T-cell (primary cell): ENCODE measurements around the gene FBXO4. TPM values are rescaled to one million over a fixed set of nuclear protein-coding genes. Genes with fewer than 3 reads are reported as not detected.
"Not testable (repeated sequence)": the region's sequence is repeated elsewhere in the genome, so short reads cannot be mapped to it uniquely, and the experiment has no call there.

Source experiments
- ATAC-seq, 4 experiments: fragments of 200-7000 bp in 3 of 4; fragments of 150-1000 bp in 1 of 4; cut with Tn5 transposase; replicated peaks in 1 of 4; 1 replicate in 3 of 4; 2 replicates in 1 of 4; pipeline ENCODE4 v1.10.0; 2021; ENCODE audit warnings: moderate library complexity in 3 of 4, mild to moderate bottlenecking in 2 of 4, moderate number of reproducible peaks in 1 of 4
- CTCF ChIA-PET, 2 donors: fragments of 300-600 bp; sonication (Branson Sonifier 250); formaldehyde crosslinking; loops; one replicate each; lab custom pipeline; 2022; ENCODE audit warnings: antibody characterized with exemption in 2 of 2; lab: Charles Lee
- POLR2A ChIA-PET, 2 donors: fragments of 300-600 bp; sonication (Branson Sonifier 250); formaldehyde crosslinking; loops; one replicate each; lab custom pipeline; 2022; ENCODE audit warnings: antibody characterized with exemption in 2 of 2; lab: Charles Lee
- DNase-seq, 35 experiments: peaks; one replicate each; pipeline versions ENCODE4 v3.0.0 to v3.0.0-alpha.2; 2013 to 2023
- H3K27ac ChIP-seq: one replicate; pipeline ENCODE4 v1.5.1; 2013; ENCODE audit warnings: low read length
- H3K27me3 ChIP-seq, 2 experiments: replicated peaks in 1 of 2; 1 replicate in 1 of 2; 2 replicates in 1 of 2; pipeline versions ENCODE4 v1.6.1 to v1.7.0; 2013; ENCODE audit warnings: low read length in 1 of 2, mixed read lengths in 1 of 2; ENCODE audit not compliant: control insufficient read depth in 2 of 2, insufficient read depth in 2 of 2; ENCODE audit errors: extremely low read depth in 1 of 2
- H3K36me3 ChIP-seq, 2 donors: 1 replicate in 1 of 2; 2 replicates in 1 of 2; pipeline versions ENCODE4 v1.6.1 to v1.7.0; 2013; ENCODE audit warnings: low read length in 1 of 2; ENCODE audit not compliant: control insufficient read depth in 2 of 2, insufficient read depth in 1 of 2; ENCODE audit errors: extremely low read depth in 1 of 2
- H3K4me1 ChIP-seq, 2 experiments: 1 replicate in 1 of 2; 2 replicates in 1 of 2; pipeline versions ENCODE4 v1.6.1 to v1.7.0; 2013; ENCODE audit warnings: low read length in 2 of 2, mixed read lengths in 1 of 2; ENCODE audit not compliant: insufficient read depth in 2 of 2, control insufficient read depth in 1 of 2; ENCODE audit errors: extremely low read depth in 1 of 2
- H3K4me3 ChIP-seq, 2 donors: 1 replicate in 1 of 2; 2 replicates in 1 of 2; pipeline versions ENCODE4 v1.5.1 to v1.7.0; 2013; ENCODE audit warnings: mild to moderate bottlenecking in 2 of 2, low read length in 1 of 2, moderate library complexity in 1 of 2; ENCODE audit not compliant: control insufficient read depth in 1 of 2; ENCODE audit errors: extremely low read depth in 1 of 2
- H3K9me3 ChIP-seq: 2 replicates; pipeline ENCODE4 v1.7.0; 2013
- H3K27ac Mint-ChIP-seq, 2 donors: one replicate each; pipeline ENCODE4 v1.8.0; 2020 to 2021; ENCODE audit warnings: mild to moderate bottlenecking in 2 of 2, mixed read lengths in 2 of 2
- H3K27me3 Mint-ChIP-seq, 2 donors: one replicate each; pipeline ENCODE4 v1.8.0; 2021 to 2022; ENCODE audit warnings: mixed read lengths in 2 of 2
- H3K36me3 Mint-ChIP-seq: one replicate; pipeline ENCODE4 v1.8.0; 2021; ENCODE audit warnings: mixed read lengths
- H3K4me1 Mint-ChIP-seq, 3 donors: one replicate each; pipeline ENCODE4 v1.8.0; 2020 to 2022; ENCODE audit warnings: mixed read lengths in 3 of 3, mild to moderate bottlenecking in 1 of 3
- H3K4me3 Mint-ChIP-seq, 3 donors: one replicate each; pipeline ENCODE4 v1.8.0; 2020 to 2022; ENCODE audit warnings: mild to moderate bottlenecking in 3 of 3, mixed read lengths in 3 of 3, moderate library complexity in 3 of 3
- H3K9me3 Mint-ChIP-seq, 3 donors: one replicate each; pipeline ENCODE4 v1.8.0; 2020 to 2022; ENCODE audit warnings: mixed read lengths in 3 of 3
- WGBS: methylation state at CpG from one replicate; pipeline ENCODE4 v1.1.5; 2013; ENCODE audit warnings: missing lambda C conversion rate; ENCODE audit not compliant: insufficient coverage; 5-methylcytosine and 5-hydroxymethylcytosine counted together
- total RNA-seq, 35 experiments: library from RNA in 6 of 35; stranded (reverse) in 6 of 35; fragments of 120-200 nt in 1 of 35; gene quantifications; one replicate each; pipeline versions ENCODE4 v1.2.1 to v1.2.4 and lab custom pipeline; 2013 to 2026

FBXO4 gene
- total RNA-seq, 5 donors from 2014 or later (not counting 1 experiment from before 2014, with no cell fraction given) = 11.3 to 17.3 (median 13.7) TPM

DNA sequence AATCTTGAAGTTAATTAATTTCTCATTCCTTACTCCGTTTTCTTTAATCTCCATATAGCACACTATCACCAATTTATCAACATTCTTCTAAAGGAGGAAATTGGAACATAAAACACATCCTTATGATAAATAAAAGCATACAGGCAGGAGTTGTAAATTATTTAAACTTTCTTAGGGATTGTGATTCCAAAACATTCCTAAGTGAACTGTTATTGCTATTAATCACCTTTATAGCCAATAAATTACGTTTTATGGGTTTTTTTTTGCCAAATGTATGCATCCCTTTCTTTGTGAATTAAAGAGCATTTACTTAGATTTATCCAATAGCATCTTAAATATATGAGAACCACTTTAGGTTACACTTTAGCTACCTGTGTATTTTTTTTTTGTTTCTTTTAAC is 55.3 kb downstream of the FBXO4 start:
- WGBS = no CpG with 5 or more reads among the region's 2 CpGs
- Mint-ChIP-seq H3K4me3 (no peak overlapping the region), H3K27me3 (peaks cover 6 to 8% of the 10 kb centered on the region in 2 donors), H3K9me3 (peaks cover 0 to 3% (median 0%) of the 10 kb centered on the region in 3 donors), H3K4me1 (no peaks in the 10 kb centered on the region), H3K36me3 (no peaks in the 10 kb centered on the region), H3K27ac (no peak overlapping the region)
- POLR2A ChIA-PET = interaction anchor here in 1 of 2 donors (0.6 kb wide), 1 partner anchor 29 kb away, joined by 3 read pairs; no protein-coding TSS in a partner anchor
- Histone ChIP-seq H3K4me1 (no peaks in the 10 kb centered on the region), H3K27ac (no peak overlapping the region), H3K9me3 (no peaks in the 10 kb centered on the region), H3K36me3 (no peaks in the 10 kb centered on the region), H3K27me3 (no peaks in the 10 kb centered on the region), H3K4me3 (no peak overlapping the region)
- DNase-seq (no peak), ATAC-seq (no peak)
- CTCF ChIA-PET = no interaction called here

DNA sequence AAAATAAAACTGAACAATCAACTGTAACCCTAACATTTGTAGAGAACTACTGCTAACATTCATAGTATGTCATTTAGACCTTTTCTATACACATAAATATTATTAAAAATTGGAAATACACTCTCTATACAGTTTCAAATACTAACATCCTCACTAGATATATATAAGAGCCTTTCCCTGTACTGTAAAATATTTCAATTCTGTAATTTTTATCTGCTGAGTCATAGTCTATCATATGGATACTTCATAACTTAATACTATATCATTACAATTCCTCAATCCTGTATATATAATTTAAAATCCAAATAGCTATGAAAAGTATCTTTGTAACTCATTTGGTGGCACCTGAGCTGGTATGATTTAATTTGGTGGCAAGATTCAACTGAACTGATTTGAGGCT is 55.8 kb downstream of the FBXO4 start:
- Mint-ChIP-seq H3K4me3 (no peak overlapping the region), H3K27me3 (peaks cover 6 to 8% of the 10 kb centered on the region in 2 donors), H3K4me1 (no peaks in the 10 kb centered on the region), H3K36me3 (no peaks in the 10 kb centered on the region), H3K27ac (no peak overlapping the region), H3K9me3 (peaks cover 0 to under 1% (median 0%) of the 10 kb centered on the region in 3 donors)
- no peaks in the 10 kb centered on the region for H3K27me3 ChIP-seq
- H3K4me3 ChIP-seq = no peak overlapping the region
- no peaks in the 10 kb centered on the region for H3K36me3 ChIP-seq
- no peak for ATAC-seq
- H3K4me1 ChIP-seq = no peaks in the 10 kb centered on the region
- no peaks in the 10 kb centered on the region for H3K9me3 ChIP-seq
- CTCF ChIA-PET = no interaction called here
- no peak overlapping the region for H3K27ac ChIP-seq
- POLR2A ChIA-PET = no interaction called here
- DNase-seq = no peak

DNA sequence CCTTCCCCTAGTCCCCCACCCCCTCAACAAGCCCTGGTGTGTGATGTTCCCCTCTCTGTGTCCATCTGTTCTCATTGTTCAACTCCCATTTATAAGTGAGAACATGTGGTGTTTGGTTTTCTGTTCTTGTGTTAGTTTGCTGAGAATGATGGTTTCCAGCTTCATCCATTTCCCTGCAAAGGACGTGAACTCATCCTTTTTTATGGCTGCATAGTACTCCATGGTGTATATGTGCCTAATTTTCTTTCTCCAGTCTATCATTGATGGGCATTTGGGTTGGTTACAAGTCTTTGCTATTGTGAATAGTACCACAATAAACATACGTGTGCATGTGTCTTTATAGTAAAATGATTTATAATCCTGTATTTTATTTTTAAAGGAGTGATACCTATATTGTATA is 57.8 kb downstream of the FBXO4 start:
- CTCF ChIA-PET, H3K27me3 ChIP-seq, H3K4me3 Mint-ChIP-seq, H3K36me3 ChIP-seq, H3K9me3 Mint-ChIP-seq, H3K36me3 Mint-ChIP-seq, H3K4me1 Mint-ChIP-seq, ATAC-seq, H3K9me3 ChIP-seq, DNase-seq, H3K27ac Mint-ChIP-seq, H3K4me3 ChIP-seq, POLR2A ChIA-PET, H3K27ac ChIP-seq, H3K4me1 ChIP-seq: not testable (repeated sequence)
- peaks cover 10 to 14% of the 10 kb centered on the region in 2 donors for H3K27me3 Mint-ChIP-seq
- WGBS = no CpG with 5 or more reads among the region's 2 CpGs

DNA sequence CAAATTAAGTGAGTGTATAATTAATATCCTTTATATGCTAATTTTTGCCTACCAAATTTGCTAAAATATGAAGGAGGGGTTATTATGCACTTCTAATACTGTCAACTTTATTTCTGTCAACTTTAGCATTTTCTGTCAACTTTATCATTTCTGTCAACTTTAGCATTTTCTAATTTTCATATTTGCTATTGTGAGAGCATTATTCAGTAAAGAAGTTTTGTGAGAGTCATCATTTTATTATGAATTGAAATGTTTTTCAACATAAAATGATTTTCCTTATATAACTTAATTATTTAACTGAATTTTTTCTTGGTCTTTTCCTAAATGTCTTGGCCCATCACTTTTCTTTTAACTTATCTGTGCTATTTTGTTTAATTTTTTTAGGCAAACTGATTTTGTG is 58.2 kb downstream of the FBXO4 start:
- Histone ChIP-seq H3K4me3 (no peak overlapping the region), H3K36me3 (no peaks in the 10 kb centered on the region), H3K27me3 (no peaks in the 10 kb centered on the region), H3K4me1 (no peaks in the 10 kb centered on the region), H3K27ac (no peak overlapping the region), H3K9me3 (no peaks in the 10 kb centered on the region)
- no peaks in the 10 kb centered on the region for H3K36me3 Mint-ChIP-seq
- H3K4me3 Mint-ChIP-seq = no peak overlapping the region
- no peak overlapping the region for H3K27ac Mint-ChIP-seq
- ChIA-PET CTCF (no interaction called here), POLR2A (no interaction called here)
- ATAC-seq (no peak), DNase-seq (no peak)
- peaks cover 0 to 5% (median 5%) of the 10 kb centered on the region in 3 donors for H3K9me3 Mint-ChIP-seq
- no peaks in the 10 kb centered on the region for H3K4me1 Mint-ChIP-seq
- peaks cover 11 to 18% of the 10 kb centered on the region in 2 donors for H3K27me3 Mint-ChIP-seq

DNA sequence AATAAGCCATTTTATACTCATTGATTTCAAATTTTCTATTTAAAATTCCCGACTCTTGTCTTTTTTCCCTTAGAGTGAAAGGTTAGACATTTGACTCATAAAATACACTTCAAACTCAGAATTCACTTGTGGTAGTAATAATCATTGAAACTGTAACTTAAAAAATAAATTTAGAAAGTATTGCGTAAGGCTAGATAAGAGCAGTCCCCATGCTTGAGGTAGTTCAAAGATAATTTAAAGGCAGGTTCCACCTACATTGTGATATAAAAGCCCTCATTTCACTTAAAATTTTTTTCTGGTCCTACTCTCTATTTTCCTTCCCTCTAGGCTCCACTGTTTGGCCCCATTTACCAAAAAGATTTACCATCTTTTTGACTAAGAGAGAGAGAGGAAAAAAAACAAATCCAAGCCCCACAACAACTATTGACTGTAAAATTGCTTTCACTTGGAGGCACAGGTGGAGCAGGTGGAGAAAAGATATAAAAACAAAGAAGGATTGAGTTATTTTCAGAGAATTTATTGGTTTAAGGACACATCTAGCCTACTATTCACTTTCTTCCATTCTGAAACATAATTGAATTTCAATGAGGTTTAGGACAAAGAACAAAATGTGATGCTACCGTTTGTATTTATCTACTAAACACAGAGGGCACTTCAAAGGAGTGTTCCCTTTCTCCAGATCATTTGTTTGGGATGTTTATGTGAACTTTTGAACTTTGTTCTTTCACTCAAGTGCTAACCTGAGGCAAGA is 61.0 kb downstream of the FBXO4 start:
- no peaks in the 10 kb centered on the region for H3K4me1 Mint-ChIP-seq
- WGBS = no CpG with 5 or more reads among the region's 3 CpGs

More for the DNA sequence above, 61.0 kb downstream of the FBXO4 start:
- ChIA-PET POLR2A (no interaction called here), CTCF (no interaction called here)
- Mint-ChIP-seq H3K36me3 (no peaks in the 10 kb centered on the region), H3K4me3 (no peak overlapping the region), H3K9me3 (peaks cover 0 to 5% (median 5%) of the 10 kb centered on the region in 3 donors), H3K27me3 (peaks cover 15 to 27% of the 10 kb centered on the region in 2 donors), H3K27ac (no peak overlapping the region)
- Histone ChIP-seq H3K36me3 (no peaks in the 10 kb centered on the region), H3K4me3 (no peak overlapping the region), H3K27ac (no peak overlapping the region), H3K4me1 (no peaks in the 10 kb centered on the region), H3K9me3 (no peaks in the 10 kb centered on the region), H3K27me3 (no peaks in the 10 kb centered on the region)
- DNase-seq = no peak
- no peak for ATAC-seq

Other genes starting within 250 kb of the FBXO4 start
- 10 to 100 TPM; 24.7 to 26.5 (median 26.0) TPM for gene OXCT1, start 54.9 kb upstream of the FBXO4 start, total RNA-seq
- gene RIMOC1, start 20.9 kb upstream of the FBXO4 start, total RNA-seq = 10 to 100 TPM; 15.0 to 30.4 (median 28.0) TPM